Measurements from ENCODE around the gene TRIM16. TPM values are rescaled to one million over a fixed set of nuclear protein-coding genes. Genes with fewer than 3 reads are reported as not detected.

The TRIM16 gene
- total RNA-seq, 4 donors from 2014 or later: 12.4 to 17.8 (median 17.2) TPM

GRCh38 chr17:15662681-15663080 lies 21.4 kb downstream of the TRIM16 start:
- TF ChIP-seq POLR2A (IDR thresholded peaks at IDR 0.05): no peak
- no peak for TF ChIP-seq CTCF (IDR thresholded peaks at IDR 0.05)
- H3K27me3 ChIP-seq: no peaks in the 10 kb centered on the region
- no peak overlapping the region for H3K27ac ChIP-seq
- no peaks in the 10 kb centered on the region for H3K36me3 ChIP-seq
- no peaks in the 10 kb centered on the region for H3K9me3 ChIP-seq
- no peak for DNase-seq
- no peaks in the 10 kb centered on the region for H3K4me1 ChIP-seq
- no peak overlapping the region for H3K4me3 ChIP-seq

DNA sequence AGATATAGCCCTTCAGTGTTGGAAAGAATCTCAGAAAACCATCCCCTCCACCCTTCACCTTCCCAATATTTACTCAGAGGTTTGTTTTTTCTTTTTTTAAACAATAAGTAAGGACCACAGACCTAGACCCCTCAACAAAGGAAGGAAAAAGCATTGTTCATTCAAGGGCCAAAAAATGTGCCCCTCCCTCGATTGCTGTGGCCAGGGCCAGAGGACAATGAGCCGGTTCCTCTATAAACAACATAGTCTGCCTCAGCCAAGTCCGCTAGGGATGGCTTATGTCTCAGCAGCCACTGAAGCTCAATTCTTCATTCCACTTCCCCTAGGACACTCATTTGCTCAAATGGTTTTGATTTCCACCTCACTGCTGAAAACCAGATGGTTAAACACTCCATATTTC lies 24.0 kb downstream of the TRIM16 start:
- TF ChIP-seq POLR2A (IDR thresholded peaks at IDR 0.05) (no peak), CTCF (IDR thresholded peaks at IDR 0.05) (no peak)
- no peak overlapping the region for H3K27ac ChIP-seq
- H3K27me3 ChIP-seq: no peaks in the 10 kb centered on the region
- H3K9me3 ChIP-seq: no peaks in the 10 kb centered on the region
- no peaks in the 10 kb centered on the region for H3K4me1 ChIP-seq
- no peaks in the 10 kb centered on the region for H3K36me3 ChIP-seq
- DNase-seq: no peak
- no peak overlapping the region for H3K4me3 ChIP-seq

DNA sequence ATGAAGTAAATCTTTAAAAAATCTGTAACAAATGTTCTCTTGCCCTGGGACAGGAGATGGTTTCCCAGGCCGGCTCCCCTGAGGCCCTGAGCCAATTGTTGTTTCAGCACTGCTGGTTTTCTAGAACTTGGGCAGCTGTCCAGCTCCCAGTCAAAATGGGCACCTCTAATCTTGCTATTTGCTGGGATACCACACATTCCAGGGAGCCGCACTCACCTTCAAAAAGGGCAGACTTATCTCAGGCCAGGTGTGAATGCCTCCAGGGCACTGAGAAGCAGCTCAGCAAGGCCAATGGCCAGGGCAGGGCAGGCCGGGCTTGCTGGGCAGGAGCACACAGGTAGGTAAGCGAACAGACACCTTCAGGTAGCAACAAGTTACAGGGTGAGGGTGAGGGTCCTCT lies 24.4 kb downstream of the TRIM16 start:
- Histone ChIP-seq H3K27ac (no peak overlapping the region), H3K9me3 (no peaks in the 10 kb centered on the region), H3K27me3 (no peaks in the 10 kb centered on the region), H3K4me1 (no peaks in the 10 kb centered on the region), H3K36me3 (no peaks in the 10 kb centered on the region), H3K4me3 (no peak overlapping the region)
- TF ChIP-seq POLR2A (IDR thresholded peaks at IDR 0.05) (no peak), CTCF (IDR thresholded peaks at IDR 0.05) (no peak)
- DNase-seq: no peak

DNA sequence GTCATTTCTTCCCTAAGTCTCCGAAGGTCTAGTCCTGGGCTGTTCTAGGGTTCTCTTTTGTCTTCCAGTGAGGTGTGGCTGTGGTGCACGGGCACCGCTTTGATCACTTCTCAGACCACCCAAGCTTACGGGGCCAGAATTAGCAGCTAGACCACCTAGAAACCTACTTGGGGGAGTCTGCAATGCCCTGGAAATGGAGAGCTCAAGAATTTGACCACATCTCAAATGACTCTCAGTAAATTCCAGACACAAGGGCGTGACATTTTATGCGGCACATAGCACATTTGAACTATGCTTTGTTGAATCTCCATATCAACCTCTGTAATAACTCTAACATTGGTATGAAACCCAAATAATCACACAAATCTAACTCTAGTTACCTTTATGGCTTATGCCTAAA lies 24.9 kb downstream of the TRIM16 start:
- Histone ChIP-seq H3K27me3 (no peaks in the 10 kb centered on the region), H3K4me3 (no peak overlapping the region), H3K27ac (no peak overlapping the region), H3K36me3 (no peaks in the 10 kb centered on the region), H3K4me1 (no peaks in the 10 kb centered on the region), H3K9me3 (no peaks in the 10 kb centered on the region)
- no peak for DNase-seq
- TF ChIP-seq CTCF (IDR thresholded peaks at IDR 0.05): no peak
- no peak for TF ChIP-seq POLR2A (IDR thresholded peaks at IDR 0.05)

GRCh38 chr17:15658296-15658695 lies 25.8 kb downstream of the TRIM16 start:
- no peak for DNase-seq

More at GRCh38 chr17:15658296-15658695, 25.8 kb downstream of the TRIM16 start:
- Histone ChIP-seq H3K4me3 (no peak overlapping the region), H3K36me3 (no peaks in the 10 kb centered on the region), H3K9me3 (no peaks in the 10 kb centered on the region), H3K4me1 (no peaks in the 10 kb centered on the region), H3K27me3 (no peaks in the 10 kb centered on the region), H3K27ac (no peak overlapping the region)
- TF ChIP-seq POLR2A (IDR thresholded peaks at IDR 0.05): no peak
- TF ChIP-seq CTCF (IDR thresholded peaks at IDR 0.05): no peak

All from Peyer's patch (tissue), 4 donors.